Cardiac fibroblast (primary cell): ENCODE measurements around the gene PPP1R1C.

Source experiments
- DNase-seq, 2 donors: peaks; one replicate each; pipeline versions ENCODE4 v3.0.0 to v3.0.0-alpha.2; 2010; ENCODE audit warnings: low read depth in 2 of 2
- H3K4me3 ChIP-seq, 2 donors: replicated peaks in 1 of 2; 1 replicate in 1 of 2; 2 replicates in 1 of 2; pipeline ENCODE4 v1.5.1; 2011; ENCODE audit warnings: low read depth in 2 of 2, low read length in 2 of 2, mild to moderate bottlenecking in 2 of 2, moderate library complexity in 1 of 2
- CTCF ChIP-seq: IDR thresholded peaks from one replicate; pipeline ENCODE4 v1.5.1; 2011; ENCODE audit warnings: low read depth, mild to moderate bottlenecking, low read length, inconsistent platforms

Gene PPP1R1C

GRCh38 chr2:182033449-182033848, 47.8 kb downstream of the PPP1R1C start:
- TF ChIP-seq CTCF, result no peak
- DNase-seq, result no peak
- H3K4me3 ChIP-seq, result no peak overlapping the region

GRCh38 chr2:182038576-182038975, 52.9 kb downstream of the PPP1R1C start:
- DNase-seq, result peak; percentile 28 to 68
- no peak for TF ChIP-seq CTCF
- H3K4me3 ChIP-seq, result no peak overlapping the region

- DNase-seq, result no peak
- no peak for TF ChIP-seq CTCF
- no peak overlapping the region for H3K4me3 ChIP-seq
Measured at GRCh38 chr2:182043021-182043420, 57.4 kb downstream of the PPP1R1C start.

- DNase-seq, result no peak
- TF ChIP-seq CTCF, result no peak
- H3K4me3 ChIP-seq, result no peak overlapping the region
Measured at GRCh38 chr2:182043861-182044260, 58.2 kb downstream of the PPP1R1C start.

- H3K4me3 ChIP-seq, result no peak overlapping the region
- TF ChIP-seq CTCF, result no peak
- DNase-seq, result peak in 1 of 2 donors; percentile 23
Measured at GRCh38 chr2:182047544-182047943, 61.9 kb downstream of the PPP1R1C start.

GRCh38 chr2:182048088-182048487, 62.4 kb downstream of the PPP1R1C start:
- no peak for TF ChIP-seq CTCF

GRCh38 chr2:182048621-182049020, 63.0 kb downstream of the PPP1R1C start:
- TF ChIP-seq CTCF, result no peak

More at GRCh38 chr2:182048088-182048487, 62.4 kb downstream of the PPP1R1C start:
- no peak for DNase-seq
- no peak overlapping the region for H3K4me3 ChIP-seq

More at GRCh38 chr2:182048621-182049020, 63.0 kb downstream of the PPP1R1C start:
- DNase-seq, result no peak
- H3K4me3 ChIP-seq, result no peak overlapping the region
